CD4-positive, alpha-beta T cell (primary cell): ENCODE measurements around the gene RAB7B. TPM values are rescaled to one million over a fixed set of nuclear protein-coding genes. Genes with fewer than 3 reads are reported as not detected.

ENCODE experiments used
- ATAC-seq: fragments of 200-7000 bp; cut with Tn5 transposase; one replicate; pipeline ENCODE4 v1.10.0; 2022; ENCODE audit warnings: mild to moderate bottlenecking; ENCODE audit not compliant: poor library complexity
- CTCF ChIA-PET: fragments of 350-600 bp; sonication (Branson Sonifier 250); formaldehyde crosslinking; loops from one replicate; lab custom pipeline; 2021; ENCODE audit warnings: antibody characterized with exemption, inconsistent platforms; lab: Charles Lee
- POLR2A ChIA-PET: fragments of 350-600 bp; sonication (Branson Sonifier 250); formaldehyde crosslinking; loops from one replicate; lab custom pipeline; 2021; ENCODE audit warnings: antibody characterized with exemption, inconsistent platforms; lab: Charles Lee
- DNase-seq, 14 experiments: peaks; one replicate each; pipeline ENCODE4 v3.0.0-alpha.2; 2013 to 2020; ENCODE audit warnings: mixed read lengths in 2 of 14
- H3K27ac ChIP-seq, 2 donors: one replicate each; pipeline versions ENCODE4 v1.5.1 to v1.7.0; 2013; ENCODE audit warnings: low read length in 2 of 2, low read depth in 1 of 2, mild to moderate bottlenecking in 1 of 2
- H3K27me3 ChIP-seq, 2 experiments: 1 replicate in 1 of 2; 2 replicates in 1 of 2; pipeline versions ENCODE4 v1.6.1 to v1.7.0; 2013; ENCODE audit warnings: low read length in 2 of 2, control low read depth in 1 of 2, mild to moderate bottlenecking in 1 of 2, moderate library complexity in 1 of 2; ENCODE audit not compliant: insufficient read depth in 2 of 2, control insufficient read depth in 1 of 2
- H3K36me3 ChIP-seq: one replicate; pipeline ENCODE4 v1.6.1; 2013; ENCODE audit warnings: low read length, control low read depth; ENCODE audit not compliant: insufficient read depth
- H3K4me1 ChIP-seq: one replicate; pipeline ENCODE4 v1.6.1; 2013; ENCODE audit warnings: low read length, control low read depth; ENCODE audit not compliant: insufficient read depth
- H3K4me3 ChIP-seq: one replicate; pipeline ENCODE4 v1.5.1; 2013; ENCODE audit warnings: mild to moderate bottlenecking, low read length, moderate library complexity
- H3K9me3 ChIP-seq, 2 experiments: 1 replicate in 1 of 2; 2 replicates in 1 of 2; pipeline versions ENCODE4 v1.6.1 to v1.7.0; 2013; ENCODE audit warnings: low read length in 2 of 2, mild to moderate bottlenecking in 2 of 2, control low read depth in 1 of 2, moderate library complexity in 1 of 2; ENCODE audit not compliant: control insufficient read depth in 1 of 2, insufficient read depth in 1 of 2
- H3K27ac Mint-ChIP-seq: one replicate; pipeline ENCODE4 v1.8.0; 2020; ENCODE audit warnings: mixed read lengths
- H3K27me3 Mint-ChIP-seq: one replicate; pipeline ENCODE4 v1.8.0; 2021; ENCODE audit warnings: mixed read lengths
- H3K36me3 Mint-ChIP-seq: one replicate; pipeline ENCODE4 v1.8.0; 2021; ENCODE audit warnings: low read depth, mixed read lengths
- H3K4me1 Mint-ChIP-seq: one replicate; pipeline ENCODE4 v1.8.0; 2021; ENCODE audit warnings: low read depth, mixed read lengths
- H3K4me3 Mint-ChIP-seq: one replicate; pipeline ENCODE4 v1.8.0; 2020; ENCODE audit warnings: mild to moderate bottlenecking, mixed read lengths
- H3K9me3 Mint-ChIP-seq: one replicate; pipeline ENCODE4 v1.8.0; 2020; ENCODE audit warnings: mixed read lengths
- intact Hi-C, 2 experiments: fragments of 100-400 bp; cut with DNase I in 1 of 2; cut with micrococcal nuclease in 1 of 2; formaldehyde crosslinking; loops; one replicate each; pipeline versions ENCODE4 v1.15.1 to v1.9.0; 2023 to 2025; cut with DNase I, micrococcal nuclease
- total RNA-seq, 174 experiments: library from RNA in 2 of 174; stranded (reverse) in 2 of 174; gene quantifications; one replicate each; pipeline ENCODE4 v1.2.3 and lab custom pipeline; 2021 to 2026
- TF ChIP-seq, protein P1 (sequence below): fragments of 200-600 bp; IDR thresholded peaks from one replicate; pipeline ENCODE4 v1.8.0; 2022; ENCODE audit warnings: antibody characterized with exemption, mild to moderate bottlenecking

The RAB7B gene
- total RNA-seq, 2 experiments from 2014 or later = 0.08 TPM; not detected in 1

DNA sequence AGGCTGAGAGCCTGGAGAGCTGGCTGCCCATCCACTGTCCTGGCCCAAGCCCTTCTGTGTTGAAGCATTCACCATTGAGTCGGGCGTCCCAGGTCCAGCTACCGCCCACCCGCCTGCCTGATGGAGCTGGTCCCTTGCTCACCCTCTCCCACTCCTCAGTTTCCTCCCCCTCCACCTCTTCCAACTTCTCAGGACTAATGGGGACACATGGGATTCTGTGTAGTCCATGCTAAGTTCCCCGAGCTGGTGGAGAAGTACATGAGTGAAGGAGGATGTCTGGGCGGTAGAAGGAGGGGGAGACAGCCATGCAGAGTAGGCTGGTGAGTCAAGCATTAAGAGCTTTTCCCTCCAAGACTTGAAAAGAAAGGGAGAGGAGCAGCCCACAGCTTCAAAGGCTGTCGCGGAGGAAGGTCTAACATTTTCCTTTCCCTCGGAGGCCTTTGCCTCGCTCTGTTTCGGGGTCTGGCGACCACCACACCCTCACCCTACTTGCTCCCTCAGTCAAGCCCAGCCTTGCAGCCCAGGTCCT lies 60.5 kb downstream of the RAB7B start:
- POLR2A ChIA-PET = no interaction called here
- no peak overlapping the region for H3K4me3 Mint-ChIP-seq
- no peak for DNase-seq
- no peak overlapping the region for H3K27ac Mint-ChIP-seq
- H3K27ac ChIP-seq = no peak overlapping the region
- TF ChIP-seq, protein P1, sequence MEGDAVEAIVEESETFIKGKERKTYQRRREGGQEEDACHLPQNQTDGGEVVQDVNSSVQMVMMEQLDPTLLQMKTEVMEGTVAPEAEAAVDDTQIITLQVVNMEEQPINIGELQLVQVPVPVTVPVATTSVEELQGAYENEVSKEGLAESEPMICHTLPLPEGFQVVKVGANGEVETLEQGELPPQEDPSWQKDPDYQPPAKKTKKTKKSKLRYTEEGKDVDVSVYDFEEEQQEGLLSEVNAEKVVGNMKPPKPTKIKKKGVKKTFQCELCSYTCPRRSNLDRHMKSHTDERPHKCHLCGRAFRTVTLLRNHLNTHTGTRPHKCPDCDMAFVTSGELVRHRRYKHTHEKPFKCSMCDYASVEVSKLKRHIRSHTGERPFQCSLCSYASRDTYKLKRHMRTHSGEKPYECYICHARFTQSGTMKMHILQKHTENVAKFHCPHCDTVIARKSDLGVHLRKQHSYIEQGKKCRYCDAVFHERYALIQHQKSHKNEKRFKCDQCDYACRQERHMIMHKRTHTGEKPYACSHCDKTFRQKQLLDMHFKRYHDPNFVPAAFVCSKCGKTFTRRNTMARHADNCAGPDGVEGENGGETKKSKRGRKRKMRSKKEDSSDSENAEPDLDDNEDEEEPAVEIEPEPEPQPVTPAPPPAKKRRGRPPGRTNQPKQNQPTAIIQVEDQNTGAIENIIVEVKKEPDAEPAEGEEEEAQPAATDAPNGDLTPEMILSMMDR = no peak
- H3K36me3 Mint-ChIP-seq = no peaks in the 10 kb centered on the region
- no peaks in the 10 kb centered on the region for H3K9me3 ChIP-seq
- intact Hi-C loops = no loop called here
- H3K4me1 Mint-ChIP-seq = no peaks in the 10 kb centered on the region
- CTCF ChIA-PET = no interaction called here
- peaks cover 23 to 37% of the 10 kb centered on the region in 2 experiments for H3K27me3 ChIP-seq
- H3K27me3 Mint-ChIP-seq = peaks cover 68% of the 10 kb centered on the region
- no peaks in the 10 kb centered on the region for H3K4me1 ChIP-seq
- ATAC-seq = no peak
- no peaks in the 10 kb centered on the region for H3K36me3 ChIP-seq
- H3K4me3 ChIP-seq = no peak overlapping the region
- no peaks in the 10 kb centered on the region for H3K9me3 Mint-ChIP-seq

DNA sequence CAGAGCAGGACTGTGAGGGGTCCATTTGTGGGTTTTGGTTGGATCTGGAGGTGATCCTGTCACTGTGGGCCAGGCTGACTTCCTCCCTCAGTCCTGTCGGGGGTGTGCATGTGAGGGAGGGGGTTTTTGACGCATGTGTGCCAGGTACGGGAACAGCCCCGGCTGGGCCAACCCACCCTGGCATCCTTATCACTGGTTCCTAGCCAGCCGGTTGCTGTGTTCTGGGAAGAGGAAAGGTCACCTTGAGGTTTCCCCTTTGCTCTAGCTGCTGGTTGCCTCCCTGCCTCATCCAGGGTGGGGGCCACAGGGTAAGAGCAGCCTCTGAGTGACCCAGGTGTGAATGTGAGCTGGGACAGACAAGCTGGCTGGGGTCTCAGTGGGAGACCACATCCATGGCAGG lies 62.5 kb downstream of the RAB7B start:
- Mint-ChIP-seq H3K27ac (no peak overlapping the region), H3K4me3 (no peak overlapping the region), H3K36me3 (no peaks in the 10 kb centered on the region), H3K9me3 (no peaks in the 10 kb centered on the region), H3K27me3 (peaks cover 80% of the 10 kb centered on the region), H3K4me1 (no peaks in the 10 kb centered on the region)
- CTCF ChIA-PET = no interaction called here
- no peak for DNase-seq
- POLR2A ChIA-PET = no interaction called here
- intact Hi-C loops = no loop called here
- Histone ChIP-seq H3K4me3 (no peak overlapping the region), H3K4me1 (no peaks in the 10 kb centered on the region), H3K27me3 (peaks cover 22 to 37% of the 10 kb centered on the region in 2 experiments), H3K9me3 (no peaks in the 10 kb centered on the region), H3K27ac (no peak overlapping the region), H3K36me3 (no peaks in the 10 kb centered on the region)
- TF ChIP-seq, protein P1 = no peak
- no peak for ATAC-seq

DNA sequence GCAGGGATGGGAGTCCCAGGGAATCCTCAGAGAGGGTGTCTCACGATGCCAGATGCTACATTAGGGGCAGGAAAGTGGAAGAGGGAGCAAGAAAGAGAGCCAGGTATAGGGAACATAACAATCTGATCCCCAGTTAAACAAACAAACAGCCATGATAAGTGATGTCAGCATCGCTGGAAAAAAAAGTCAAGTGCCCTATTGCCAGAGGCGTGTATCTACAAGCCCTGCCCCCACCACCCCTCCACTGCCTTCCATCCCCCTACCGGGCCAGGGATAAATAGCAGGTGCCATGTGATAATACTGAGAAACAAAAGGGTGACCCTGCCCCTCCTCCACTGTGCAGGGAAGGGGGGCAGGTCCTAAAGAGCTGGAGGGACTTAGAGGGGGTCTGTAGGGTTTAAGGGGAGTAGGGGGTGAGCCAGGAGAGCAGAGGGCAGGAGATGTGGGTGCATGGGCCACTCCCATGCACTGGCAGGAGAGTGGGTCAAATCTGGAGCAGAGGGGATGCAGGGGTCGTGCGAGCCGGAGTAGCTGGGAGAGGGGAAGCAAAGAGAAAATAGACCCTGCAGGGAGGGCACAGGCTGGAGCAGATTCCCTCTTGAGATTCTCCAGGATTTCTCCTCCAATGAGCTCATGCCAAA lies 63.4 kb downstream of the RAB7B start:
- CTCF ChIA-PET = no interaction called here
- no peak overlapping the region for H3K27ac Mint-ChIP-seq
- no peak for ATAC-seq

More for the DNA sequence above, 63.4 kb downstream of the RAB7B start:
- H3K27me3 Mint-ChIP-seq = peaks cover 78% of the 10 kb centered on the region
- Histone ChIP-seq H3K27me3 (peaks cover 23 to 37% of the 10 kb centered on the region in 2 experiments), H3K27ac (no peak overlapping the region), H3K4me3 (no peak overlapping the region), H3K4me1 (no peaks in the 10 kb centered on the region), H3K9me3 (no peaks in the 10 kb centered on the region), H3K36me3 (no peaks in the 10 kb centered on the region)
- peak in 1 of 14 experiments; percentile 9 for DNase-seq
- TF ChIP-seq, protein P1 = no peak
- intact Hi-C loops = no loop called here
- no peaks in the 10 kb centered on the region for H3K9me3 Mint-ChIP-seq
- H3K4me3 Mint-ChIP-seq = no peak overlapping the region
- no peaks in the 10 kb centered on the region for H3K4me1 Mint-ChIP-seq
- no peaks in the 10 kb centered on the region for H3K36me3 Mint-ChIP-seq
- POLR2A ChIA-PET = no interaction called here
